Suprapubic skin (tissue), 4 donors: ENCODE measurements around the gene ZNF592. TPM values are rescaled to one million over a fixed set of nuclear protein-coding genes. Genes with fewer than 3 reads are reported as not detected.

ENCODE experiments used
- DNase-seq, 2 donors: peaks; one replicate each; pipeline ENCODE4 v3.0.0-alpha.2; 2019; ENCODE audit warnings: low spot score in 2 of 2
- H3K27ac ChIP-seq: fragments of 200-600 bp; sonication (generic); one replicate; pipeline ENCODE4 v1.5.1; 2019
- H3K27me3 ChIP-seq: fragments of 200-600 bp; sonication (generic); one replicate; pipeline ENCODE4 v1.5.1; 2019
- H3K36me3 ChIP-seq: fragments of 200-600 bp; sonication (generic); one replicate; pipeline ENCODE4 v1.5.1; 2019
- H3K4me1 ChIP-seq: fragments of 200-600 bp; sonication (generic); one replicate; pipeline ENCODE4 v1.5.1; 2019
- H3K4me3 ChIP-seq: fragments of 200-600 bp; sonication (generic); one replicate; pipeline ENCODE4 v1.5.1; 2019; ENCODE audit warnings: mild to moderate bottlenecking
- H3K9me3 ChIP-seq: fragments of 200-600 bp; sonication (generic); one replicate; pipeline ENCODE4 v1.5.1; 2019
- EP300 ChIP-seq: sonication (generic); formaldehyde crosslinking; IDR thresholded peaks from one replicate; pipeline ENCODE4 v1.6.1; 2017; ENCODE audit warnings: antibody characterized with exemption
- POLR2A ChIP-seq, 2 donors: fragments of 450-650 bp; IDR thresholded peaks; one replicate each; pipeline ENCODE4 v1.6.1; 2017; ENCODE audit warnings: antibody characterized with exemption in 2 of 2, mild to moderate bottlenecking in 2 of 2, moderate library complexity in 2 of 2
- POLR2AphosphoS5 ChIP-seq, 3 donors: sonication (generic); formaldehyde crosslinking; IDR thresholded peaks; one replicate each; pipeline ENCODE4 v1.6.1; 2017; ENCODE audit warnings: antibody characterized with exemption in 3 of 3
- WGBS: methylation state at CpG from one replicate; pipeline ENCODE4 v1.1.5; 2018; 5-methylcytosine and 5-hydroxymethylcytosine counted together
- total RNA-seq, 4 donors: library from RNA; depleted of rRNA; stranded (reverse); fragments of >200 nt; gene quantifications; one replicate each; pipeline ENCODE4 v1.1.0, GENCODE V29; 2016
- TF ChIP-seq, protein P1 (sequence below), 2 donors: fragments of 200-600 bp in 1 of 2; fragments of 450-650 bp in 1 of 2; sonication (generic) in 1 of 2; IDR thresholded peaks; one replicate each; pipeline ENCODE4 v1.5.1; 2016 to 2019; ENCODE audit warnings: antibody characterized with exemption in 2 of 2, mild to moderate bottlenecking in 1 of 2, moderate library complexity in 1 of 2

The ZNF592 gene
- total RNA-seq, 4 donors from 2014 or later = 23.1 to 37.2 (median 30.7) TPM

DNA sequence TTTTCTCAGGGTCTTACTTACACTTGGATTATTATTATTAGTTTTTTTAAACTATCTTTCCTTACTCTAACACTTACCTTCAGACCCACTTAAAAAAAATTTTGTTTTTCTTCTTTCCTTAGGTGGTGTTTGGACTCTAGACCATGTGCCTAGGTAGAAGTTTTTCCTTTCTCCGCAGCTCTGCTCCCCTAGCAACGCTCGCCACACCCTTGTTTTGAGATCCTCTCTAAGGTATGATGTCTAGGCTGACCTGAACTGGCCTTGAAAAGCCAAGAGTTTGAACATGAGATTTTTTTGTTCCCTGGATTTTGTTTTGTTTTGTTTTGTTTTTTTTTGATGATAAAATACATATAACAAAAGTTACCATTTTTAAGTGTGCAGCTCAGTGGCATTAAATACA, 16.2 kb downstream of the ZNF592 start:
- no peak overlapping the region for H3K4me3 ChIP-seq
- H3K9me3 ChIP-seq = no peaks in the 10 kb centered on the region
- no peak overlapping the region for H3K27ac ChIP-seq
- H3K36me3 ChIP-seq = peaks cover 35% of the 10 kb centered on the region
- DNase-seq = no peak
- peaks cover 24% of the 10 kb centered on the region for H3K4me1 ChIP-seq
- WGBS = 74% methylated on average over 3 of the region's 3 CpGs
- H3K27me3 ChIP-seq = no peaks in the 10 kb centered on the region
- TF ChIP-seq, protein P1, sequence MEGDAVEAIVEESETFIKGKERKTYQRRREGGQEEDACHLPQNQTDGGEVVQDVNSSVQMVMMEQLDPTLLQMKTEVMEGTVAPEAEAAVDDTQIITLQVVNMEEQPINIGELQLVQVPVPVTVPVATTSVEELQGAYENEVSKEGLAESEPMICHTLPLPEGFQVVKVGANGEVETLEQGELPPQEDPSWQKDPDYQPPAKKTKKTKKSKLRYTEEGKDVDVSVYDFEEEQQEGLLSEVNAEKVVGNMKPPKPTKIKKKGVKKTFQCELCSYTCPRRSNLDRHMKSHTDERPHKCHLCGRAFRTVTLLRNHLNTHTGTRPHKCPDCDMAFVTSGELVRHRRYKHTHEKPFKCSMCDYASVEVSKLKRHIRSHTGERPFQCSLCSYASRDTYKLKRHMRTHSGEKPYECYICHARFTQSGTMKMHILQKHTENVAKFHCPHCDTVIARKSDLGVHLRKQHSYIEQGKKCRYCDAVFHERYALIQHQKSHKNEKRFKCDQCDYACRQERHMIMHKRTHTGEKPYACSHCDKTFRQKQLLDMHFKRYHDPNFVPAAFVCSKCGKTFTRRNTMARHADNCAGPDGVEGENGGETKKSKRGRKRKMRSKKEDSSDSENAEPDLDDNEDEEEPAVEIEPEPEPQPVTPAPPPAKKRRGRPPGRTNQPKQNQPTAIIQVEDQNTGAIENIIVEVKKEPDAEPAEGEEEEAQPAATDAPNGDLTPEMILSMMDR (IDR thresholded peaks at IDR 0.05) = no peak
- no peak for TF ChIP-seq POLR2A (IDR thresholded peaks at IDR 0.05)
- TF ChIP-seq POLR2AphosphoS5 (IDR thresholded peaks at IDR 0.05) = no peak
- no peak for TF ChIP-seq EP300

DNA sequence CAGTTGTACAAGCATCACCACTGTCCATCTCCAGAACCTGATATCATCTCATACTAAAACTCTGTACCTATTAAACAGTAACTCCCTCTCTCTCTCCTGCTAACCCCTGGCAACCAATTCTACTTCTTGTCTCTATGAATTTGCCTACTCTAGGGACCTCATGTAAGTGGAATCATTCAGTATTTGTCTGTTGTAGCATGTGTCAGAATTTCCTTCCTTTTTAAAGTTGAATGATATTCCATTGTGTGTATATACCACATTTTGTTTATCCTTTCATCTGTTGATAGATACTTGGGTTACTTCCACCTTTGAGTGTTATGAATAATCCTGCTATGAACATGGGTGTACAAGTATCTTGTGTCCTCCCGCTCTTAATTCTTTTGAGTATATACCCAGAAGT, 16.6 kb downstream of the ZNF592 start:
- TF ChIP-seq POLR2A (IDR thresholded peaks at IDR 0.05) (no peak), POLR2AphosphoS5 (IDR thresholded peaks at IDR 0.05) (no peak), EP300 (no peak)
- TF ChIP-seq, protein P1 (IDR thresholded peaks at IDR 0.05) = no peak
- no peak overlapping the region for H3K27ac ChIP-seq
- peaks cover 24% of the 10 kb centered on the region for H3K4me1 ChIP-seq
- 91% methylated on average over 1 of the region's 1 CpG for WGBS
- H3K9me3 ChIP-seq = no peaks in the 10 kb centered on the region
- H3K36me3 ChIP-seq = peaks cover 37% of the 10 kb centered on the region
- H3K27me3 ChIP-seq = no peaks in the 10 kb centered on the region
- no peak for DNase-seq
- no peak overlapping the region for H3K4me3 ChIP-seq

DNA sequence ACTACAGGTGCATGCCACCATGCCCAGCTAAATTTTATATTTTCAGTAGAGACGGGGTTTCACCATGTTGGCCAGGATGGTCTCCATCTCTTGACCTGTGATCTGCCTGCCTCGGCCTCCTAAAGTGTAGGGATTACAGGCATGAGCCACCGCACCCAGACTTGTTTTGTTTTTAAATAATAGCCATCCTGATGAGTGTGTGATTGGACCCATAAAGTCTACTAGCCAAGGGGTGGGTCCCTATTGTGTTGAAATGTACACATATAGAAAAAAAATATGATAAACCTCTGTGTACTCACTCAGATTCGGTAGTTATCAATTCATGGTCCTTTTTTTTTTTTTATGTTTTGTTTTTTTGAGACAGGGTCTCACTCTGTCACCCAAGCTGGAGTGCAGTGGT, 17.3 kb downstream of the ZNF592 start:
- no peaks in the 10 kb centered on the region for H3K27me3 ChIP-seq
- H3K9me3 ChIP-seq = no peaks in the 10 kb centered on the region
- no peak for DNase-seq
- TF ChIP-seq POLR2AphosphoS5 (IDR thresholded peaks at IDR 0.05) (no peak), EP300 (no peak), POLR2A (IDR thresholded peaks at IDR 0.05) (no peak)
- TF ChIP-seq, protein P1 (IDR thresholded peaks at IDR 0.05) = no peak
- WGBS = 93% methylated on average over 4 of the region's 4 CpGs
- H3K36me3 ChIP-seq = peaks cover 38% of the 10 kb centered on the region
- peaks cover 24% of the 10 kb centered on the region for H3K4me1 ChIP-seq
- no peak overlapping the region for H3K27ac ChIP-seq
- no peak overlapping the region for H3K4me3 ChIP-seq

DNA sequence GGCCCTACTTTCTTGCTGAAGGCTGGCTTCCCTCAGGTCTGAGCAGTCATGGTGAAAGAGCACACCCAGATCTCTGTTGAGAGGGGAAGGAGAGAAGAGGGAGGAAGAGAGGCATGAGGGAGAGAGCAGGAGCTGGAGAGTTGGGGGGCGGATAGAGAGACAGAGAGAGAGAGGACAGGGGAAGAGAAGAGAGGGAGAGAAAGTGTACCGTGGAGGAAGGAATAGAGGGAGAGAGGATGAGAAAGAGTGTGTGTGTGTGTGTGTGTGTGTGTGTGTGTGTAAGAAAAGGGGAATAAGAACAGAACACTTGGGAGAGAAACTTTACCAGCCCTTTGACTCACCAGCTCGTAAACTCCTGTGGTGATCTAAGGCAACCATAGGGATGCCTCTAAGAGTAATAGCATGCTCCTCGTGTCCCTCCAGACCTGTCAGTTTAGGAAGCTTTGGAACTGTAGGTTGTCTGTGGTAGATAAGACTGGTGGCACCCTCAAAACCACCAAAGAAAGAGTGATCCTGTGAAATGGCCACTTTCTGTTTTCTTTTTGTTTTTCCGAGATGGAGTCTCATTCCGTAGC, 18.2 kb downstream of the ZNF592 start:
- Histone ChIP-seq H3K4me3 (no peak overlapping the region), H3K36me3 (peaks cover 43% of the 10 kb centered on the region), H3K27ac (no peak overlapping the region), H3K9me3 (no peaks in the 10 kb centered on the region), H3K27me3 (no peaks in the 10 kb centered on the region), H3K4me1 (peaks cover 18% of the 10 kb centered on the region)
- no peak for DNase-seq
- TF ChIP-seq, protein P1 (IDR thresholded peaks at IDR 0.05) = no peak
- TF ChIP-seq POLR2AphosphoS5 (IDR thresholded peaks at IDR 0.05) = no peak
- no peak for TF ChIP-seq POLR2A (IDR thresholded peaks at IDR 0.05)
- TF ChIP-seq EP300 = no peak
- WGBS = 87% methylated on average over 6 of the region's 6 CpGs

DNA sequence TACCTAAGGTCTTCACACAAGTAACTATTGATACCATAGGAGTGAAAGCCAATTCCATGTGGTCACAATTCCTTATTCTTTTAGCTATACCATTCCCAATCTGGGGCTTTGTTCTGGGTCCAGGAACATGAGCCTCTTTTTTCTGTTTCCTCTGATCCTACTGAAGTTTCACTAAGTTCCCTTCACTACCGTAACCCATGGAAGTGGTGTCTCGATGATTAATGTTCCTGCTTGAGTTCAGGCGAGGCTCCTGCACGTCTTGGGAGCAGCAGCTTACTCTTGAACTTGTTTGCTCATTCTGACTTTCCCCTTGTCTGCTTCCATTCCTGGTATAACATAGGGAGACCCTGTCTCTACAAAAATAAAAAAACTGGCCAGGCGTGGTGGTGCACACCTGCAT, 23.6 kb downstream of the ZNF592 start:
- Histone ChIP-seq H3K36me3 (peaks cover 37% of the 10 kb centered on the region), H3K27ac (no peak overlapping the region), H3K9me3 (no peaks in the 10 kb centered on the region), H3K4me1 (peaks cover 6% of the 10 kb centered on the region), H3K4me3 (no peak overlapping the region), H3K27me3 (no peaks in the 10 kb centered on the region)
- no peak for DNase-seq
- TF ChIP-seq POLR2A (IDR thresholded peaks at IDR 0.05) (no peak), EP300 (no peak), POLR2AphosphoS5 (IDR thresholded peaks at IDR 0.05) (no peak)
- TF ChIP-seq, protein P1 (IDR thresholded peaks at IDR 0.05) = no peak
- 69% methylated on average over 5 of the region's 5 CpGs for WGBS
